HG02763 (cell line): ENCODE data around the gene FAM89B.
"Not testable (repeated sequence)": the region's sequence is repeated elsewhere in the genome, so short reads cannot be mapped to it uniquely, and the experiment has no call there.

Experiments used
- ATAC-seq: cut with Tn5 transposase; IDR thresholded peaks from one replicate; pipeline ENCODE4 v1.9.1; 2021; ENCODE audit warnings: mild to moderate bottlenecking, moderate library complexity; ENCODE audit not compliant: unreplicated experiment

FAM89B gene

GRCh38 chr11:65572356-65573051 lies at the start of gene FAM89B:
Gene FAM89B, plus strand, starts transcription at chr11:65572538. Its CDS starts 132 bp downstream, at chr11:65572670.
- no peak for ATAC-seq

GRCh38 chr11:65522718-65523630 lies 49.4 kb upstream of the FAM89B start:
- not testable (repeated sequence) for ATAC-seq

- ATAC-seq: not testable (repeated sequence)
These were observed 48.7 kb upstream of the FAM89B start for GRCh38 chr11:65523631-65523968.

- ATAC-seq: no peak
These were observed 48.2 kb upstream of the FAM89B start for GRCh38 chr11:65524014-65524740.

GRCh38 chr11:65524741-65525545 lies 47.4 kb upstream of the FAM89B start, which contains the start of gene SCYL1:
Gene SCYL1, plus strand, starts transcription at chr11:65525083. Its CDS starts 71 bp downstream, at chr11:65525154.
- peak; percentile 69 for ATAC-seq

- ATAC-seq: no peak
These were observed 46.5 kb upstream of the FAM89B start for GRCh38 chr11:65525546-65526480.

- no peak for ATAC-seq
These were observed 45.6 kb upstream of the FAM89B start for GRCh38 chr11:65526744-65527143.

GRCh38 chr11:65528819-65529350 lies 43.5 kb upstream of the FAM89B start:
- ATAC-seq: no peak

- ATAC-seq: no peak
These were observed 42.7 kb upstream of the FAM89B start for GRCh38 chr11:65529475-65530156.

- ATAC-seq: no peak
These were observed 42.2 kb upstream of the FAM89B start for GRCh38 chr11:65530157-65530496.

- ATAC-seq: no peak
These were observed 39.8 kb upstream of the FAM89B start for GRCh38 chr11:65532388-65533064.

GRCh38 chr11:65535102-65535501 lies 37.2 kb upstream of the FAM89B start:
- ATAC-seq: no peak

- no peak for ATAC-seq
These were observed 35.7 kb upstream of the FAM89B start for GRCh38 chr11:65536412-65537295.

GRCh38 chr11:65537296-65537597 lies 35.1 kb upstream of the FAM89B start:
- ATAC-seq: no peak

- ATAC-seq: no peak
These were observed 34.6 kb upstream of the FAM89B start for GRCh38 chr11:65537620-65538231.

- ATAC-seq: no peak
These were observed 34.0 kb upstream of the FAM89B start for GRCh38 chr11:65538232-65538914.
